GM12892 (cell line): ENCODE data around the gene PITX1.

Experiments used
- POLR2A ChIP-seq: IDR thresholded peaks from 2 replicates; pipeline ENCODE4 v1.6.1; 2011; ENCODE audit warnings: low read depth, low read length, control low read depth
- POLR2AphosphoS5 ChIP-seq: IDR thresholded peaks from 2 replicates; pipeline ENCODE4 v1.6.1; 2011; ENCODE audit warnings: low read depth, low read length, control low read depth
- TAF1 ChIP-seq: IDR thresholded peaks from 2 replicates; pipeline ENCODE4 v1.6.1; 2011; ENCODE audit warnings: low read depth, mild to moderate bottlenecking, control low read depth, low read length, borderline replicate concordance

DNA sequence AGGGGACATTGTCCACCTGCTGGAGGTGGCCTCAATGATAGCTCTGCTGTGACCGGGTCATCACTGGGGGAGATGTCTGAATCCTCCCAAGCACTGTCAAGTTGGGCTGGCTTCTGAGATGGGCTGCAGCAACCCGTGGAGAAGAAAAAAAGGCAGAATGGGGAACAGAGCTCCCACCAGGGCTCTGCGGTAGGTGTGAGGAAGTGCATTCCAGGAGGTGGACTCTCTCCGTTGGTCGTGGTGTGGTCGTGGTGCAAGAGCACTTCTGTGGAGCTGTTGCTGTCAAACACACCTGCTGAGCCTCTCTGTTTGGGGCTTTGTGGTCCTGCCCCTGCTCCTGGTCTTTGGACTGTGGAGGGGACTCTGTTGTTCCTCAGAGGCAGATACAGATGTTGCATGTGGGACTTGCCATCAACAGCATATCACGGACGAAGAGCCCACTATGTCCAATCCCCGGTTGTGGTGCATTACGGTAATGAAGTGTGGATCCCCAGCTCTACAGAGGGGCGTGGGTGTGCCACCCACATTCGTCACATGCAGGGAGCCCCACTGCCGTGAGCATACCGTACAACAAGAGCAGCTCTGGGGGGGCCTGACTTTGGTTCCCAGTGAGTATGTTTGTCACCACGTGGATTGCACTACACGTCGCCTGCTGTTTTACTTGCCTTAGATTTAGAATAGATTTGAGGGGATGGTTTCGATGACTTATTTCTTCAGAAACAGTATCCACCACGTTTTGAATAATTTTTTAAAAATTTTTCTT is 36.0 kb upstream of the PITX1 start:
- TF ChIP-seq TAF1, result no peak
- no peak for TF ChIP-seq POLR2AphosphoS5
- no peak for TF ChIP-seq POLR2A
